Transverse colon (tissue), 3 donors: ENCODE results near the gene KCTD19.

ENCODE experiments used
- CTCF ChIP-seq, 5 experiments: fragments of 200-600 bp in 3 of 5; fragments of 450-650 bp in 2 of 5; sonication (generic) in 3 of 5; IDR thresholded peaks; 1 replicate in 2 of 5; 2 replicates in 3 of 5; pipeline ENCODE4 v1.5.1; 2016 to 2017; ENCODE audit warnings: antibody characterized with exemption in 5 of 5, inconsistent platforms in 3 of 5, mild to moderate bottlenecking in 2 of 5, moderate library complexity in 1 of 5
- EP300 ChIP-seq: sonication (generic); formaldehyde crosslinking; IDR thresholded peaks from one replicate; pipeline ENCODE4 v1.6.1; 2017; ENCODE audit warnings: antibody characterized with exemption, low read depth
- POLR2A ChIP-seq: fragments of 450-650 bp; IDR thresholded peaks from one replicate; pipeline ENCODE4 v1.6.1; 2016; ENCODE audit warnings: antibody characterized with exemption, mild to moderate bottlenecking, moderate library complexity

GRCh38 chr16:67317853-67318252, 8.7 kb downstream of the KCTD19 start:
- TF ChIP-seq CTCF (IDR thresholded peaks at IDR 0.05), result no peak
- no peak for TF ChIP-seq POLR2A
- TF ChIP-seq EP300, result no peak
